HG03378 (cell line): Measurements from ENCODE around the gene NAPSA.

ENCODE experiments used
- ATAC-seq: cut with Tn5 transposase; IDR thresholded peaks from one replicate; pipeline ENCODE4 v1.9.1; 2021; ENCODE audit warnings: mild to moderate bottlenecking, moderate library complexity; ENCODE audit not compliant: unreplicated experiment

Gene NAPSA

DNA sequence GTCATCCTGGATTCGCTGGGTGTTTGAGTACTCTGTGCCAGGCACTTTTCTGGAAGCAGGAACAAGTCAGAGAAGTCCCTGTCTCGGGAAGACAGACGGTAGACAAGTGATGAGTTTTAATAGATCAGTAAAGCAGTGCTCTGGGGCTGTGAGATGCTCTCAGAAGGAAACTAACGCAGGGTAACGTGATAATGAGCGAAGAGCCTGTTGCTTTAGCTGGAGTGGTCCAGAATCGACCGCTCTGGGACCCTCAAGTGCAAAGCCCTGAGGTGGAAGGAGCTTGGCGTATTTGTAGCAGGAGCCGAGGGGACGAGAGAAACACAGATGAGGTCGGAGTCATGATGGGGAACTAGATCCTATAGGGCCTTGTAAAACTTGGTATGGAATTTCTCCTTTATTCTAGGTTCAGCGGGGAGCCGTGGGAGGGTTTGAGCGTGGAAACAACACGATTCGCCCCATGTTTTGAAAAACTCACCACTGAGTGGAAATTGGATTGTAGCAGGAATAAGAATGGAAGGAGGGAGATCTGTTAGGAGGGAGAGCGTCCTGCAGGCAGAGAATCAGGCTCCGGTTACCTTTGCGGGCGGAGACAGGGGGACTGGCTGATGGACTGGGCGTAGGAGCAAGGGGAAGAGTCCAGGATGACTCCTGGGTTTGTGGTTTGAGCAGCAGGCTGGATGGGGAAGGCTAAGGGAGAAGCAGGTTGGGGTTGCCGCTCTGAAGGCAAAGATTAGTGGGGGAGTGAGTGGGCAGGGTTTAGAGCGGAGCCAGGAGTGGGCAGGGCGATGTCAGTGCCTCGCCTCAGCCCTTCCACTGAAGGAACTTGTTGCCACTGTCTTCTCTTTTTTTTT lies 19.5 kb upstream of the NAPSA start:
- no peak for ATAC-seq

DNA sequence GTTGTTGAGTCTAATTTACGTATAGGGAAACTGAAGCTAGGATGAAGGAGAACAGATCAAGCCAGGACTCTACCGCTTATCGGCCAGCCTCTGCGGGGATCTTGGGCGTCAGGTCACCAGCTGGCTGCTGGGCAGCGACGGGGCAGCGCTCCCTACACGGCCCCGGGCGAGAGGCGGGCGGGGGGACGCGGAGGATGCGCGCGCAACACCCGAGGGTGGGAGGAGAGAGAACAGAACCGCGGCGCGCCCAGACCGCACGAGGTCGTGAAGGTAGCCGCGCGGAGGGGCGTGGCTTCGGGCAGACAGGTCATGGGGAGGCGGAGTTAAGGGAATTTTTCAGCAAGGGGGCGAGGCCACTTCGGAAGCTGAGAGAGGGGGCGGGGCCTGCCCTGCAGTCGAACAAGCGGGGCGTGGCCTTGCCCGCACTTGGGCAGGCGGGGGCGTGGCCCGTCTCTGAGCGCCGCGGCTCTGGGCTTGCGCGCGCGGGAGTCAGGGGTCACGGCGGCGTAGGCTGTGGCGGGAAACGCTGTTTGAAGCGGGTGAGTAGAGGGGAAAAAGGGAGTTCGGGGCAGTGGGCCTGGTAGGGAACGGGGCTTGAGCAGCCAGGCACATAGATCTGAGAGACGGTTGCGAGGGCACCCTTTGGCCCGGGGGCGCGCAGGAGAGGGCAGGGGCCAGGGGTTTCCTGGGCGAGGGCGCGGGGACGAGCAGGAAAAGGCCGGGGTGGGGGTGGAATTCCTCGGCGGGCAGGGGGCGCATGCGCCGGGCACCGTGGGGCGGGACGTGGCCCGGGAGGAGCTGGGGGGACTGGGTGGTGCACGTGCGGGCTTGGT lies 18.6 kb upstream of the NAPSA start, which contains the start of gene POLD1:
POLD1 (plus strand) TSS at position 496 of the 833 bp plus-strand sequence. CDS start 14,505 bp downstream, outside the sequence.
- peak; percentile 77 for ATAC-seq

DNA sequence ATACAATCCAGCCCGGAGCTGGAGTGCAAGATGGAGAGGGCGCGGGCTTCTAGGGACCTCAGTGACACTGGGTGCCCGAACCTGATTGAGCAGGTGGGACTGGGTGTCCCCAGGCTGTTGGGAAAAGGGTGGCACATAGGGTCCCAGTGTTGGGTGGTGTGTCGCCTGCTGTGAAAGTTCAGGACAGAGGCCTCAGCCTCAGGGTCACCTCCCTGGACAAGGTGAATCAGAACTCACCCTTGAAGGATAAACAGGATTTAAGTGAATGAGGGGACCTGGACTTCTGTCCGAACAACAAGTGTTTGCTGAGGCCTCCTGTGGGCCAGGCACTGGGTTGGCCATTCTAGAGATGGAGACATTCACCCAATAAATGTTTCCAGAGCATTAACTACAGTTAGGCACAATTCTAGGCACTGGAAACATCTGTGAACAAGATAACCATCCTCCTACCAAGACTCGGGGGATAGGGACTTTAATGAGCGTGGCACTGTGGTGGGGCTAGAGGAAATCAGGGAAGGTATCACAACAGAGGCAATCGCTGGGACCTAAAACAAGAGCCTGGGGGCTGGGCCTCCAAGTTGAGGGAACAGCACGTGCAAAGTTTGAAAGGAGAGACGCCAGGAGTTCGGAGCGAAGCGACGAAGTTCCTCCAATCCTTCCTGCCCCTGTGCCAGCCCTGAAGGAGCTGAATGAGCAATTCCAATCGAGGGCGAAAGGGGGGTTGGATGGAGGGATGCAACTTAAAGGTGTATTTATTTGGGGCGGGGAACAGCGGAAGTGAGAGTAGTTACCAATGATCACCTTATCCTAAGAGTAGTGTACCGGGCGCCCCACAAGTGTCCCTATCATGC lies 17.8 kb upstream of the NAPSA start:
- ATAC-seq: peak; percentile 18

DNA sequence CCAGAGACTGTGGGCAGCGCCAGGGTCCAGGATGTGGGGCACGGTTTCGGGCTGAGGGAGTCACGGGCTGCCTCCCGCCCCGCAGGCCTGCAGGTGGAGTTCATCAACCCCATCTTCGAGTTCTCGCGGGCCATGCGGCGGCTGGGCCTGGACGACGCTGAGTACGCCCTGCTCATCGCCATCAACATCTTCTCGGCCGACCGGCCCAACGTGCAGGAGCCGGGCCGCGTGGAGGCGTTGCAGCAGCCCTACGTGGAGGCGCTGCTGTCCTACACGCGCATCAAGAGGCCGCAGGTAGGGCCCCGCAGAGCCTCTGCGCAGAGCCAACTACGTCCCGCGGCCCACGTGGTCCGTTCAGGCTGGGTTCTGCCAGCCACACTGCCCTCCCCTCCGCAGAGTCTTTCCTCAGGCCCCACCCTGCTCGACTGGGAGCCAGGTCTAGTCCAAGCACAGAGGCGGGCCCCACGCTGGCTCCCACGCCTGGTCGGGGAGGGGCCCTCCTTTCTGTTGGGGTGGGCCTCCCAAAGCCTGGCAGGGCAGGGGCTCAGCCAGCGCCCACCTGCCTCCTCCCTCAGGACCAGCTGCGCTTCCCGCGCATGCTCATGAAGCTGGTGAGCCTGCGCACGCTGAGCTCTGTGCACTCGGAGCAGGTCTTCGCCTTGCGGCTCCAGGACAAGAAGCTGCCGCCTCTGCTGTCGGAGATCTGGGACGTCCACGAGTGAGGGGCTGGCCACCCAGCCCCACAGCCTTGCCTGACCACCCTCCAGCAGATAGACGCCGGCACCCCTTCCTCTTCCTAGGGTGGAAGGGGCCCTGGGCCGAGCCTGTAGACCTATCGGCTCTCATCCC lies 16.7 kb upstream of the NAPSA start:
- no peak for ATAC-seq

DNA sequence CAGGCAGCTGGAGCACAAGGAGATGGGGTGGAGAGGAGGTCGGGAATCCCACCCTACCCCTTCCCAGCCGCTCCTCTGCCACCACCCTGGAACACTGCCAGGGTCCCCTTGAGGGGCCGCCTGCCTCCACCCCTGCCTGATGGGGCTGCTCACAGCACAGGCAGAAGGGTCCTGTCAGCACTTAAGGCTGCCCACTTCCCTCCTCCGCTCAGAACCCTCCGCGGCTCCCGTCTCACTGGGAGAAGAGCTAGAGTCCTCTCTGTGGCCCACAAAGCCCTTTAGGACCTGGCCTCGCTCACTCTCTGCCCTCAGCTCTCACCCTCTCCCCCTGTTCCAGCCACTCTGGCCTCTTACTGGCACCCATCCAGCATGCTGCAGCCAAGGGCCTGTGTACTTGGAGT lies 15.3 kb upstream of the NAPSA start:
- ATAC-seq: no peak

DNA sequence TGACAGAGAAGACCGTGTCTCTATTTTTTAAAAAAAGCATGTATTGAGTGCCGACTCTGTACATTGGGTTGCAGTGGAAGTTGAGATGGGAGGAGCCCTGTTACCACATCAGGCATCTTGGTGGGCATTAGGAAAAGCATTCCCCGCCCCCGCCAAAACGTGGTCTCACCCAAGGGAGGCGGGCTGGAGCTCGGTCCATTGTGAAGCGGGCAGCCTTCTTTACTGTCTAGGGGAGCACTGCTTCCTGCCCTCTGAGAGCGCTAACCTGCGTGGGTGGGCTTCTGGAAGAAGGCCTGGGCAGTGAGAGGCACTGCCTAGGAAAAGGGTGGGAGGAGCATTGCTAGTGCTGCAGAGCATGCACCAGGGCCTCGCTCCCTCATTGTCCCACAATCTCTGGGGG lies 14.7 kb upstream of the NAPSA start:
- ATAC-seq: no peak

DNA sequence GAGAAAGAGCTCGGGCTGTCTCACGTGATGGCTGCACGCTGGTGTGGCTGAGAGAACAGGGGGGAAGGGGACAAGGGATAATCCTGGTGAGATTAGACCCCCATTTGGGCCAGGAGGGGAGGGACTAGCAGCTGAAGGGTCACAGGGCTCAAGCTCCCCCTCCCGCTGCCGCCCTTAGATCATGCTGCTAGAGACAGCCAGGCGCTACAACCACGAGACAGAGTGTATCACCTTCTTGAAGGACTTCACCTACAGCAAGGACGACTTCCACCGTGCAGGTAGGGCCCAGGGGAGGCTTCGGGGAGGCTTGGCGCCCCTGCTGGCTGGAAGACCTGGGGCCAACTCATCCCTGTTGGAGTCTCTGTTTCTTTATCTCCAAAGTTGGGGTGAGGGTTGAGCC lies 14.2 kb upstream of the NAPSA start:
- ATAC-seq: no peak

DNA sequence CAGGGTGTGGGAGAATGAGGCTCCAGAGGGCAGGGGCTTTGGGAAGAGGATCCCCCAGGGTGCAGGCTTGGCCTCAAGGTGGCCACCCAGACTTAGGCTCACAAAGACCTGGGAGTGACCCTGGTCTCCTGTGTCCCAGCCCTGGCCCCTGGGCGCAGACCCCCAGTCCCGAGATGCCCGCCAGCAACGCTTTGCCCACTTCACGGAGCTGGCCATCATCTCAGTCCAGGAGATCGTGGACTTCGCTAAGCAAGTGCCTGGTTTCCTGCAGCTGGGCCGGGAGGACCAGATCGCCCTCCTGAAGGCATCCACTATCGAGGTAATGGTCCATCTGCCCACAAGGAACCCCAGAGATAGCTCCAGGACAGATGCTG lies 13.4 kb upstream of the NAPSA start:
- ATAC-seq: no peak

DNA sequence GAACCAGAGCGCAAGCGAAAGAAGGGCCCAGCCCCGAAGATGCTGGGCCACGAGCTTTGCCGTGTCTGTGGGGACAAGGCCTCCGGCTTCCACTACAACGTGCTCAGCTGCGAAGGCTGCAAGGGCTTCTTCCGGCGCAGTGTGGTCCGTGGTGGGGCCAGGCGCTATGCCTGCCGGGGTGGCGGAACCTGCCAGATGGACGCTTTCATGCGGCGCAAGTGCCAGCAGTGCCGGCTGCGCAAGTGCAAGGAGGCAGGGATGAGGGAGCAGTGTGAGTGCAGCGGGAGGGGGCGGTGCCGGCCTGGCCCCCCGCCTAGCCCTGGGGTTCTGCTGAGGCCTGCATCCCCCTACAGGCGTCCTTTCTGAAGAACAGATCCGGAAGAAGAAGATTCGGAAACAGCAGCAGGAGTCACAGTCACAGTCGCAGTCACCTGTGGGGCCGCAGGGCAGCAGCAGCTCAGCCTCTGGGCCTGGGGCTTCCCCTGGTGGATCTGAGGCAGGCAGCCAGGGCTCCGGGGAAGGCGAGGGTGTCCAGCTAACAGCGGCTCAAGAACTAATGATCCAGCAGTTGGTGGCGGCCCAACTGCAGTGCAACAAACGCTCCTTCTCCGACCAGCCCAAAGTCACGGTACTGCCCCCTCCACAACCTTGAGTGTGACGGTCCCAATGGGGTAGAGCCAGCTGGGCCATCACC lies 12.9 kb upstream of the NAPSA start:
- ATAC-seq: no peak

DNA sequence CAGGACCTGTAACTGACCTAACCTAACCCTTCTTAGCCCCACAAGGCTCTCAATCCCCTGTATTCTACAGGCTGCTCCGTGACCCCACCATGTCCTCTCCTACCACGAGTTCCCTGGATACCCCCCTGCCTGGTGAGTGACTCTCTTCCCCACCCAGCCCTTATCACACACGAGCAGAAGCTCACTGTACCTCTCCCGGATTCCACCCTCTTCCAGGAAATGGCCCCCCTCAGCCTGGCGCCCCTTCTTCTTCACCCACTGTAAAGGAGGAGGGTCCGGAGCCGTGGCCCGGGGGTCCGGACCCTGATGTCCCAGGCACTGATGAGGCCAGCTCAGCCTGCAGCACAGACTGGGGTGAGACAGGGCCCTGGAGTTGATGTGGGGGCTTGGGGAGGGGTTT lies 12.1 kb upstream of the NAPSA start:
- no peak for ATAC-seq

DNA sequence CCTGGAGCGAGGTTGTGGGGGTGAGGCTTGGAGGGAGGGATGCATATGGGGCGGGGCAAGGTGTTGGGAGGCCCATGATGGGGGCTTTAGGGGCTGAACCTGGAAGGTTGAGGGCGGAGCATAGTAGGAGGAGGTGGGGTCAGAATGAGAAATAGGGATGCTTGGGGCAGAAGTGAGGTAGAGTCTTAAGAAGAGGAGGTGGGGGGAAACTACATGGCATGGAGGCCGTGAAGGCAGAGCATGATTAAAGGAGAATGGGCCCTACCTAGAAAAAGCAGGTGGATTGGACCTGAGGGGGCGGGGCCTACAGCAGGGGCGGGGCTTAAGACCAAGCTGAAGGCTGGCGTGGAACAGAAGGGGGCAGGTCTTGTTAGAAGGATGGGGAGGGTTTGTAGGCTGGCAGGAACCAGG lies 11.6 kb upstream of the NAPSA start:
- no peak for ATAC-seq

DNA sequence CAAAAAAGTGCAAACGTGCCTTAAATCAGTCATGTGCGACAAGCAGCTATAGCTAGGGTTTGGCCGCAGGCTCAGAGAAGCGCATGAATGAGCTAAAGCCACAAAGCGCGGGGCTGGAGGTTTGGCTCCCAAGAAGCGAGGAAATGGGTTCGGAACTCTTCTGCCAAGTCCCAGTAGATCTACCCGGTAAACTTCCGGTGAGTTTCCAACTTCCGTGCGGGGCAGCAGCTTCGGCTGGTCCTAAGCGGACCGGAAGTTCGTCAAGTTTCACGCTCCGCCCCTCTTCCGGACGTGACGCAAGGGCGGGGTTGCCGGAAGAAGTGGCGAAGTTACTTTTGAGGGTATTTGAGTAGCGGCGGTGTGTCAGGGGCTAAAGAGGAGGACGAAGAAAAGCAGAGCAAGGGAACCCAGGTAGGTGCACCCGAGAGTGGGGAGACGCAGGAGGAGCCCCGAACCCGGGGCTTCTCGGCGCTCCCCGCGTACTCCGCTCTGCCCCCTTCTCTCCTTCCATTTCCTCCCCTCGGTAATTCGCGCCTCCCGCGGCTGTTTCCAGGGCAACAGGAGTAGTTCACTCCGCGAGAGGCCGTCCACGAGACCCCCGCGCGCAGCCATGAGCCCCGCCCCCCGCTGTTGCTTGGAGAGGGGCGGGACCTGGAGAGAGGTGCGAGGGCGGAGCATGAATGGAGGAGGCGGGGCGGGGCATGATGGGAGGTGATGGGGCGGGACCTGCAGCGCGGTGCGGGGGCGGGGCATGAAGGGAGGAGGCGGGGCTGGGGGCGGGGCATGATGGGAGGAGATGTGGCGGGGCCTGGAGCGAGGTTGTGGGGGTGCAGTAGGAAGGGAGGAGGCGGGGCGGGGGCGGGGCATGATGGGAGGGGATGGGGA lies 11.0 kb upstream of the NAPSA start, which contains the start of gene NR1H2:
NR1H2 (plus strand) TSS at position 292 of the 885 bp plus-strand sequence. CDS start 1,149 bp downstream, outside the sequence.
- ATAC-seq: peak; percentile 76

DNA sequence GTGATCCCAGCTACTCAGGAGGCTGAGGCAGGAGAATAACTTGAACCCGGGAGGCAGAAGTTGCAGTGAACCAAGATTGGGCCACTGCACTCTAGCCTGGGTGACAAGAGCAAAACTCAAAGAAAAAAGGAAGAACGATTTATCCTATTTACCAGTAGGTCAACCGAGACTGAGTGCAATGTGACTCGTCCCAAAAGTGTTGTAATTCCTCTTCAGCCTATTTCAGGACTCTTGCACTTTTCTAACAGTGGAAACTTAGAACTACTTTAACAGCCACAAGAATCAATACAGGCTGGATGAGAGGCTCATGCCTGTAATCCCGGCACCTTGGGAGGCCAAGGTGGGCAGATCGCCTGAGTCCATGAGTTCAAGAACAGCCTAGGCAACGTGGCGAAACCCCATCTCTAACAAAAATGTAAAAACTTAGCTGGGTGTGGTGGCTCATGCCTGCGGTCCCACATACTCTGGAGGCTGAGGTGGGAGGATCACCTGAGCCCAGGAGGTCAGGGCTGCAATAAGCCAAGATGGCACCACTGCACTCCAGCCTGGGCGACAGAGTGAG lies 6.6 kb upstream of the NAPSA start:
- no peak for ATAC-seq

DNA sequence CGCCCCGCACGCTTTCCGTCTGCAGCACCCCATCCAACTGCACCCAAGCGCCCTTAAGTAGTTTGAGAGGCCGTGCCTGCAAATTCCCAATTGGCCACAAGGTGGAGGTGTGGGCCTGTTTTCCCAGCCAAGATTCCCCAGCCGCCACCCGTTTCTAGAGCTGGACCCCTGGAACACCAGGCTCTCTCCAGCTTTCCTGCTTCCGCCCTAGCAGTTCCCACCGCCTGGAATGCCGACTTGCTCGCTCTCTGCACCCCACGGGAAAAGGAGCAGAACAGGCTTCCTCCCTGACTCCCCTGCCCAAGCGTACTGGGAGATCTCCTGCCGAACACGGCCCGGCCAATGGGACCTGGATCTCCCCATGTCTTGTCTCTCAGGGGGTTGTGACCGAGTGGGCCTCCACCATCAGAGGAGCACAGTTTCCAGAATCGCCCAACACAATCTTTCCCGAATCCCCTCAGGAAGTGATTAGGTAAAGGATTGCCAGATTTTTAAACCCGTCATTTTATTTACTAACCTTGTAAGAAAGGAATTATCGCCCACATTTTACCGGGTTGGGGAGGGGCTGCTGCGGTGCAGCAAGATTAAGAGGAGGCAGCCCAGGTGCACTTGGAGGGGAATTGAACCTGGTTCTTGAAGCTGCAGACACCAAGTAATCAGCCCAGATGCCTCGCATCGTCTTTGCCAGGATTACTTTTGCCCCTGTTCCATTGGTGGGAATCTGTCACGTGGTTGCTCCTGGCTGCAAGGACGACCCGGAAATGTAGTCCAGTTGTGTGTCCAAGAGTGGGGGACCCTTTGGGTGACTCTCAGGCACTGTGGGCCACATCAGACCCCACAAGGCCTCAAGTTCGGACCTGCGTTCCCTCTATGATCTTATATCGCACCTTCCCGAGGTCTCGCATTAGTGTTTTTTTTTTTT lies 3.5 kb upstream of the NAPSA start:
- no peak for ATAC-seq

DNA sequence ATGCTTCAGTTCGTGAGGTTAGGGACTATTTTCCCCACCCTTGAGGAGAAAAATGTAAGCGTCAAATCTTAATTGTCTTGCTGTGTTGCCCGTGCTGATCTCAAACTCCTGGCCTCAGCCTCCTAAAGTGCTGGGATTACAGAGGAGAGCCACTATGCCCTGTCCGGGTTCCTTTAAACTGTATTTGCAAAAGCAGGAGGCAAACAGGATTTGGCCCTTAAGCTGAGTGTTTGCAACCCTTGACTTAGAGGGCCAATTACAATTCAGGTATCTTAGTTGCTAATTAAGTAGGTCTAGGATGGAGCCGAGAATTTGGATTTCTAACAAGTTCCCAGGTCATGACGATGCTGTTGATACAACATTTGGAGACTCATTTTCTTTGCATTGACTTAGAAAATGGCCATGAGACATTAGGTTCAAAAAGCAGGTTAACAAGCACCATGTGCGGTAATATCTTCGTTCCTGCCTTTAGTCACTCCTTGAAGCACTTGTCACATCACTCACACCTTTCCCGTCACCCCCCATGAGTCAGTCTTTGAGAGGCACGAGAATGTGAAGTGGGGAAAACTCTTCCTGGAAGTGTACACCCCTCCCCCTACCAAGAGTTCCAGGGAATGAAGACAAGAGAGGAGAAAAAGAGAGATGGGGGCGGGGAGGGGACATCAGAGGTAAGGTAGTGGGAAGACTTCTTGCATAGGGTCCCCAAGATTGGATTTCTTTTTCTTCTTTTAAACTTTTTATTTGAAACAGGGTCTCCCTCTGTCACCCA lies 2.6 kb downstream of the NAPSA start:
- ATAC-seq: no peak

DNA sequence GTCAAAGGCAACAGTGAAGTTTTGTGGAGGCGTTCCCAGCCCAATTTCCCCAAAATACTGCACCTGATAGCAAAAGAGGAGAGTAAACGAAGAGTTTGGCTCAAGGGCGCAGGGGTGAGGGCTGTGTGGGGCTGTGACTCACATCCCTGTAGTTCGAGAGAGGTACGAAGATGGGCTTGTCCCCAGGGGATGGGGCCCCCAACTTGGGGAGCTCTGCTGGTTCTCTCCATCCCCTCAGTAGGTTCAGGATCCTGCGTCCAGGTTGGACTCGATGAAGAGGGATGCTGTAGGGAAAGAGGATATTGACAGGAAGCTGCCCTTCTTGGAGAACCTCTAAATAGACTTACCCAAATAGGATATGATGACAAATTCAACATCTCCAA lies 3.4 kb downstream of the NAPSA start:
- ATAC-seq: no peak
